K562 (cell line): Measurements from ENCODE around the gene PPM1M. TPM values are rescaled to one million over a fixed set of nuclear protein-coding genes. Genes with fewer than 3 reads are reported as not detected.

Experiments
- ATAC-seq: fragments of 200-7000 bp; cut with Tn5 transposase; 3 replicates; pipeline ENCODE4 v1.9.1; 2020; ENCODE audit warnings: moderate library complexity
- BruUV-seq: library from RNA; stranded (reverse); fragments of 400-500 nt; replicated peaks from 2 replicates; lab custom pipeline; 2021; lab: Mats Ljungman, UMichigan
- CTCF ChIA-PET: fragments of 300-600 bp; formaldehyde crosslinking; extraction: SDS; loops from one replicate; lab custom pipeline; 2021; ENCODE audit warnings: low intra/inter-chr PET ratio; lab: Yijun Ruan, JAX
- POLR2A ChIA-PET: fragments of 300-600, 350-650 bp; sonication (Branson Sonifier 250); formaldehyde crosslinking; extraction: SDS; loops from one replicate; lab custom pipeline; 2021; ENCODE audit warnings: antibody characterized with exemption, inconsistent platforms; lab: Yijun Ruan, JAX
- DNase-seq, 4 experiments: peaks; one replicate each; pipeline versions ENCODE4 v3.0.0 to v3.0.0-alpha.2; 2011 to 2018; ENCODE audit warnings: low spot score in 3 of 4, mixed read lengths in 3 of 4; ENCODE audit errors: extremely low read depth in 1 of 4
- FAIRE-seq: peaks from 2 replicates; lab custom pipeline; 2011; peaks lifted over from hg19 to GRCh38; lab: Jason Lieb, UNC
- H2AFZ ChIP-seq: 2 replicates; pipeline ENCODE4 v1.6.0; 2011; ENCODE audit warnings: low read depth, low read length, control low read depth, inconsistent platforms
- H3K27ac ChIP-seq: fragments of 200-600 bp; 3 replicates; pipeline ENCODE4 v1.8.0; 2011; ENCODE audit warnings: low read depth, mild to moderate bottlenecking, control low read depth, inconsistent platforms, low read length, moderate library complexity, mixed read lengths; ENCODE audit errors: extremely low read depth
- H3K27me3 ChIP-seq, 2 experiments: fragments of 300-600 bp in 1 of 2; 2 replicates in 1 of 2; 3 replicates in 1 of 2; pipeline versions ENCODE4 v1.6.0 to v1.8.0; 2011; ENCODE audit warnings: inconsistent platforms in 2 of 2, low read length in 2 of 2, mild to moderate bottlenecking in 1 of 2, mixed read lengths in 1 of 2, moderate library complexity in 1 of 2; ENCODE audit not compliant: control insufficient read depth in 2 of 2, insufficient read depth in 2 of 2
- H3K36me3 ChIP-seq: fragments of 300-600 bp; 3 replicates; pipeline ENCODE4 v1.8.0; 2011; ENCODE audit warnings: mild to moderate bottlenecking, low read length, inconsistent platforms; ENCODE audit not compliant: control insufficient read depth, insufficient read depth
- H3K4me1 ChIP-seq, 2 experiments: fragments of 200-600 bp in 1 of 2; replicated peaks in 1 of 2; 2 replicates in 1 of 2; 3 replicates in 1 of 2; pipeline versions ENCODE4 v1.5.1 to v1.8.0; 2011; ENCODE audit warnings: inconsistent platforms in 2 of 2, low read length in 2 of 2, mild to moderate bottlenecking in 1 of 2, mixed read lengths in 1 of 2, moderate library complexity in 1 of 2; ENCODE audit not compliant: control insufficient read depth in 2 of 2, insufficient read depth in 2 of 2
- H3K4me2 ChIP-seq: 2 replicates; pipeline ENCODE4 v1.6.1; 2011; ENCODE audit warnings: low read length, control low read depth, inconsistent platforms, mixed read lengths; ENCODE audit not compliant: insufficient read depth
- H3K4me3 ChIP-seq: fragments of 200-600 bp; sonication (generic), shearing (Covaris generic); 2 replicates; pipeline ENCODE4 v1.5.1; 2016; ENCODE audit warnings: control low read depth, inconsistent platforms
- H3K79me2 ChIP-seq: fragments of 200-600 bp; 3 replicates; pipeline ENCODE4 v1.8.0; 2011; ENCODE audit warnings: low read length, inconsistent platforms; ENCODE audit not compliant: control insufficient read depth, insufficient read depth
- H3K9ac ChIP-seq, 2 experiments: 2 replicates each; pipeline versions ENCODE4 v1.6.0 to v1.6.1; 2011; ENCODE audit warnings: low read depth in 2 of 2, low read length in 2 of 2, control low read depth in 1 of 2, inconsistent platforms in 1 of 2, mild to moderate bottlenecking in 1 of 2, mixed read lengths in 1 of 2; ENCODE audit not compliant: insufficient read depth in 1 of 2
- H3K9me1 ChIP-seq: one replicate; pipeline ENCODE4 v1.6.0; 2011; ENCODE audit warnings: inconsistent platforms, mild to moderate bottlenecking, low read length, moderate library complexity; ENCODE audit not compliant: control insufficient read depth, insufficient read depth
- H3K9me3 ChIP-seq: replicated peaks from 2 replicates; pipeline ENCODE4 v1.5.1; 2011; ENCODE audit warnings: low read depth, low read length, inconsistent platforms; ENCODE audit not compliant: control insufficient read depth, insufficient read depth
- H4K20me1 ChIP-seq: replicated peaks from 2 replicates; pipeline ENCODE4 v1.6.1; 2011; ENCODE audit warnings: low read length, inconsistent platforms, mixed read lengths; ENCODE audit not compliant: control insufficient read depth, insufficient read depth
- E2F4 ChIP-seq: sonication (generic); formaldehyde crosslinking; IDR thresholded peaks from 2 replicates; pipeline ENCODE4 v1.8.0; 2022; ENCODE audit warnings: mild to moderate bottlenecking, low read depth, missing genetic modification reagents
- GMEB1 ChIP-seq: fragments of 250-450 bp; sonication (Bioruptor Pico); IDR thresholded peaks from 2 replicates; pipeline ENCODE4 v1.4.0; 2020; ENCODE audit warnings: mild to moderate bottlenecking
- HEY1 ChIP-seq: fragments of 250-450 bp; sonication (Bioruptor Pico); IDR thresholded peaks from 2 replicates; pipeline ENCODE4 v1.5.0; 2020; ENCODE audit warnings: mild to moderate bottlenecking, moderate library complexity, borderline replicate concordance
- HNRNPLL ChIP-seq: fragments of 200-400 bp; formaldehyde crosslinking; IDR thresholded peaks from 2 replicates; pipeline ENCODE4 v1.6.1; 2017; ENCODE audit warnings: low read length, low read depth, mild to moderate bottlenecking; ENCODE audit not compliant: poor library complexity, severe bottlenecking
- NR2C1 ChIP-seq, 2 experiments: fragments of 450-650 bp; IDR thresholded peaks; 2 replicates each; pipeline ENCODE4 v1.6.1; 2017; ENCODE audit warnings: mild to moderate bottlenecking in 2 of 2, antibody characterized with exemption in 1 of 2, inconsistent platforms in 1 of 2, missing compliant biosample characterization in 1 of 2, missing genetic modification characterization in 1 of 2
- POLR2B ChIP-seq: fragments of 450-650 bp; IDR thresholded peaks from 2 replicates; pipeline ENCODE4 v1.6.1; 2018; ENCODE audit warnings: low read depth; ENCODE audit not compliant: partially characterized antibody
- POU5F1 ChIP-seq: fragments of 150-350 bp; IDR thresholded peaks from 2 replicates; pipeline ENCODE4 v1.6.1; 2014; ENCODE audit warnings: borderline replicate concordance, low read length, low read depth, mild to moderate bottlenecking; ENCODE audit not compliant: partially characterized antibody
- ZBTB9 ChIP-seq: fragments of 450-650 bp; formaldehyde crosslinking; IDR thresholded peaks from 2 replicates; pipeline ENCODE4 v1.4.0; 2020; ENCODE audit warnings: mild to moderate bottlenecking, moderate library complexity
- ZNF280A ChIP-seq: fragments of 450-650 bp; IDR thresholded peaks from 2 replicates; pipeline ENCODE4 v1.6.1; 2018; ENCODE audit warnings: mild to moderate bottlenecking, low read depth; ENCODE audit not compliant: partially characterized antibody
- ZNF57 ChIP-seq: fragments of 450-650 bp; formaldehyde crosslinking; IDR thresholded peaks from 2 replicates; pipeline ENCODE4 v1.4.0; 2020; ENCODE audit warnings: mild to moderate bottlenecking, moderate library complexity
- ZNF584 ChIP-seq: fragments of 200-800 bp; sonication (Bioruptor generic); IDR thresholded peaks from 2 replicates; pipeline ENCODE4 v1.6.1; 2016; ENCODE audit warnings: low read depth, mild to moderate bottlenecking, missing genetic modification characterization, missing compliant biosample characterization
- ZNF766 ChIP-seq: fragments of 200-800 bp; sonication (Bioruptor generic); conservative IDR thresholded peaks from 2 replicates; pipeline ENCODE4 v1.6.1; 2016; ENCODE audit warnings: missing genetic modification characterization, missing compliant biosample characterization
- WGBS: fragments of 100-300 bp; shearing (Covaris generic); methylation state at CpG from one replicate; pipeline ENCODE4 v1.1.6; 2016; ENCODE audit warnings: low coverage, mixed read lengths; ENCODE audit not compliant: insufficient coverage; ENCODE audit errors: missing lambda C conversion rate; 5-methylcytosine and 5-hydroxymethylcytosine counted together
- in situ Hi-C: fragments of 300-500 bp; cut with MboI; formaldehyde crosslinking; loops from 4 replicates; pipeline ENCODE4 v1.15.0; 2018; ENCODE audit warnings: inconsistent platforms, mixed read lengths
- intact Hi-C: fragments of 100-400 bp; cut with micrococcal nuclease; formaldehyde crosslinking; loops from 2 replicates; pipeline ENCODE4 v1.14.2; 2022
- polyA plus RNA-seq, 8 experiments: library from polyadenylated mRNA; depleted of rRNA in 4 of 8; stranded (reverse) in 5 of 8; unstranded in 3 of 8; fragments of >200 nt; fragmentation: Nextera tagmentation in 2 of 8; fragmentation: Illumina TruSeq in 1 of 8; extraction: Ambion mirVana in 2 of 8; extraction: Trizol in 1 of 8; gene quantifications; 2 replicates each; pipeline versions ENCODE4 v1.2.1 to v1.2.3, GENCODE V29; 2011 to 2014; ENCODE audit warnings: inconsistent platforms in 1 of 8, missing spikeins in 1 of 8
- total RNA-seq, 7 experiments: library from RNA; depleted of rRNA in 6 of 7; stranded (reverse); fragments of >200 nt in 6 of 7; fragmentation: Illumina TruSeq in 2 of 7; extraction: Trizol in 2 of 7; gene quantifications; 2 replicates each; pipeline versions ENCODE4 v1.2.1 to v1.2.3, GENCODE V29; 2011 to 2021; ENCODE audit warnings: low replicate concordance in 1 of 7

PPM1M gene
- total and polyA plus RNA-seq, 9 of the 15 experiments (the other 6 are each of a cell fraction or from before 2014, with no cell fraction given), result 1.4 to 9.2 (median 4.4) TPM

- 89% methylated on average over 5 of the region's 5 CpGs for WGBS
- no peak for TF ChIP-seq GMEB1
- no peak for TF ChIP-seq POU5F1
- no peak for TF ChIP-seq HNRNPLL
- TF ChIP-seq ZNF280A, result no peak
- no peak for TF ChIP-seq ZNF766 (CRISPR knock-in tag)
- TF ChIP-seq ZBTB9 (CRISPR knock-in tag), result no peak
- no peak for TF ChIP-seq HEY1 (CRISPR knock-in tag)
- TF ChIP-seq E2F4 (CRISPR knock-in tag), result no peak
- no peak for TF ChIP-seq NR2C1 (IDR thresholded peaks at IDR 0.05)
- TF ChIP-seq NR2C1 (tag; IDR thresholded peaks at IDR 0.05), result no peak
- no peak for TF ChIP-seq POLR2B
- no peak for TF ChIP-seq ZNF57 (CRISPR knock-in tag)
- TF ChIP-seq ZNF584 (CRISPR knock-in tag), result no peak
These were observed 44.4 kb upstream of the PPM1M start for GRCh38 chr3:52200981-52201679.

More at GRCh38 chr3:52200981-52201679, 44.4 kb upstream of the PPM1M start:
- no peak for ATAC-seq
- Histone ChIP-seq H3K9ac (no peak overlapping the region), H4K20me1 (no peaks in the 10 kb centered on the region), H3K4me3 (no peak overlapping the region), H3K9me3 (no peaks in the 10 kb centered on the region), H3K27ac (no peak overlapping the region), H3K9me1 (no peaks in the 10 kb centered on the region), H2AFZ (no peak overlapping the region), H3K36me3 (peaks cover 70% of the 10 kb centered on the region), H3K27me3 (no peaks in the 10 kb centered on the region), H3K4me2 (no peak overlapping the region), H3K4me1 (peaks cover 15 to 17% of the 10 kb centered on the region in 2 experiments; a peak in 4 of 5 replicates), H3K79me2 (peaks cover 16% of the 10 kb centered on the region)
- BruUV-seq, result no TSS peak
- FAIRE-seq, result no peak
- intact Hi-C loops (no loop called here), in situ Hi-C loops (no loop called here)
- DNase-seq, result no peak
- ChIA-PET POLR2A (interaction anchor here (0.7 to 1.4 kb wide), 3 partner anchors 13 to 31 kb away, joined by 3 read pairs; no protein-coding TSS in a partner anchor), CTCF (no interaction called here)
